NOMO-1 treated with DMSO at 0.1 percent for 48 hours (cell line): ENCODE measurements around the gene TTC38.
A peak's percentile ranks its signal among the peaks of the same experiment; 100 is the strongest.

ENCODE experiments used
- DNase-seq: peaks from one replicate; lab custom pipeline; 2025; ENCODE audit not compliant: unreplicated experiment; lab: John Stamatoyannopoulos, UW

Gene TTC38

DNA sequence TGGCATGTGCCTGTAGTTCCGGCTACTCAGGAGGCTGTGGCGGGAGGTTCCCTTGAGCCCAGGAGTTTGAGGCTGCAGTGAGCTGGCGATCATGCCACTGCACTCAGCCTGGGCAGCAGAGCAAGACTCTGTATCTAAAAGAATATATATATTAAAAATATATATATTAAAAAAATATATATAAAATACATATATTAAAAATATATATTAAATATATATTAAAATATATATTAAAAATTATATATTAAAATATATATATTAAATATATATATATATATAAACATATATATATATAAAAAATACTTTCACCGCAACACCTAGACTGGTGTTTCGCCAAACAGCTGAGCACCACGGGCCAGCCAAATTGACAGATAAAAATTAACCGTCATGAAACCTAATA, 8.8 kb downstream of the TTC38 start:
- no peak for DNase-seq

DNA sequence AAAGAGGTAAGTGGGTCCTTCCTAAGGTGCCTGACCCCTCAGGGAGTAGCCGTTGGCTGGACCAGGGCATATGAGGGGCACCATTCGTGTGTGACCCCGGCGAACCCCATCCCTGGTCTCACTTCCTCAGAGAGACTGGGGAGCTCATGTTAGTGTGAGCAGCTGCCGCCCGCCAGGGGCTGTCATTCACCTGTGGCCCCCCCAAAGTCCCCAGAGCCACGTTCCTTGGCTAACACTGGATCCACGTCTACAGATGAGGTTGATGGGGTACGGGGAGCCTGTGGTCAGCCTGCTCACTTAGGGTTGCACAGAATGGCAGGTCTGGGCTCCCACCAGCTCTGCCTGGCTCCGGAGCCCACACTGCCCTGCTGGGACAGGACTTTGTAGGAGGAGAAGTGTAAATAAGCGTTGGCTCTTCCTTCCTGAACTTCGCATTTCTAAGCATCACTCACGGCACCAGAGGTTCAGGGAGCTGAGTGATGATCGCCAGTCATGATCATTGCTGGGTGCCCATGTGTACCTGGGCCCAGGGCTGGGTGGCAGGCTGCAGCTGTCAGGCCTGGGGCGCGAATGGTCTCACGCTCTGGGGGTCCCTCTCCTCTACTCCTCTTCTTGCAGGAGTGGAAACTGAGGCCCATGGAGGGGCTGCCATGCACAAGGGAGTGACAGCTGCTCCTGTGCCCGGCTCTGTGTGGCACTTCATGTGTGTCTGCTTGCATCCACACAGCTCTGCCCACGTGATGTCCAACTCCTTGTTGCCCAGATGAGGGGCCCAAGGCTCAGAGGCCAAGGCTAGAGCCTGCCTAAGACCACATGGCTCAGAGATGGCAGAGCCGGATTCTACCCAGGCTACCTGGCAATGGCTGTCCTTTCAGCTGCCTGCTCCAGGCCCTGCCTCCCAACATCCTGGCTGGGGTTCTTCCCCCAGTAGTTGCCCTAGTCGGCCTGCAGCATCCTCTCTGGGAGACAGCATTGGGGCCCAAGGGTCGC, 11.1 kb downstream of the TTC38 start:
- no peak for DNase-seq

DNA sequence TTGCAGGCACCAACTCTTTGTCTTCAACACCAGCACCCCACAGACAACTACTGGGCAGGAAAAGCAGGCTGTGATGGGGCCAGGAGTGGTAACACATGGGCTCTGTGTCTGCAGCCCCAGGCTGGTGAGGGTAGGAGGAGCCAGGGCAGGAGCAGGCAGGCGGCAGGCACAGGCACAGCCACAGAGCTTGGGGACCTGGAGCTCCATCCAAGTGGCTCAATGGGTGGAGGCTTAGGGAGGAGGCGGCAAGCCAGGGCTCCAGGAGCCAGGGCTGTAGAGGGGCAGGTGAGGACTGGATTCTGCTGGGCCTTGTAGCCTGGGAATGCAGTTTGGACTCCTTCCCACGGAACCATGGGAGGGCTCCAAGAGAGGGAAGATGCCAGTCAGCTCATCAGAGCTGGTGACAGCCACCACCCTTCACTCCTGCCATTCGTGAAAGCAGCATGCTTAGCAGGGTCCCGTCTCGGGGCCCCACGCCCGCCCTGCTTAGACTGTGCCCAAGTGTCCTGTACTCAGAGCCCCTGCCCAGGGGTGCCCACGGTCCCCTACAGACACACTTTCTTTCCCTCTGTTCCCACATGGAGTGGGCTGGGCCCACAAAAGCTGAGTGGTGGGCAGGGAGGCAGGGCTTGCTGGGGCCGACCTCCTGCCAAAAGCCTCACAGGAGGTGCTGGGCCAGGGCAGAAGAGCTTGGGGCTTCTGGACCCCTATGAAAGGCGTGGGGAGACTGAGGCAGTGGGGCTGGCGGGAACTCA, 12.4 kb downstream of the TTC38 start:
- no peak for DNase-seq

DNA sequence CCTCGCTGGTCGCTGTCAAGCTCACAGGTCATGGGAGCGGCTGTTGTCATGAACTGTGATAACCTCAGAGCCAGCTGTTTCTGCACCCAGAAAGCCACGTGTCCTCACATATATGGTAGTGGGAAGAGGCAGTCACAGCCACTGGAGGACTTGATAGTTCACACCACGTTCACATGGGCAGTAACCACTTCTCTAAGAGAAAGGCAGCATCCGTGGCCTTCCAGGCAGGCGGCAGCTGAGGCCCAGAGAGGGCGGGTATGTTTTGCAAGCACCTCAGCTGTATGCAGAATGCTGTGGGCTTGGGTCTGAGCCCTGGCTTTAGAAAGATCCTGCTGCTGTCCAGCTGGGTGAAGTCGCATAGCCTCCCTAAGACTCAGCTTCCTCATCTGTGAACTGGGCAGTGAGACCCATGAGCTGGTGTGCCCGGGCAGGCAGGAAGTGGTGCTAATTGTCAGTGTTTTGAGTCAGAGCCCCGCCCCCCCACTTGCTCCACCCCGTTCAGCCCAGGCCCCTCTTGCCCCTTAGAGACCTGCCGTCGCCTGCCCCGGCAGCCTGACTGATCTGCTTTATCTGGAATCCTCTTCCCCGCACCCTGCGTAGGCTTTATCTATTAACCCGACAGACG, 13.3 kb downstream of the TTC38 start:
- no peak for DNase-seq

DNA sequence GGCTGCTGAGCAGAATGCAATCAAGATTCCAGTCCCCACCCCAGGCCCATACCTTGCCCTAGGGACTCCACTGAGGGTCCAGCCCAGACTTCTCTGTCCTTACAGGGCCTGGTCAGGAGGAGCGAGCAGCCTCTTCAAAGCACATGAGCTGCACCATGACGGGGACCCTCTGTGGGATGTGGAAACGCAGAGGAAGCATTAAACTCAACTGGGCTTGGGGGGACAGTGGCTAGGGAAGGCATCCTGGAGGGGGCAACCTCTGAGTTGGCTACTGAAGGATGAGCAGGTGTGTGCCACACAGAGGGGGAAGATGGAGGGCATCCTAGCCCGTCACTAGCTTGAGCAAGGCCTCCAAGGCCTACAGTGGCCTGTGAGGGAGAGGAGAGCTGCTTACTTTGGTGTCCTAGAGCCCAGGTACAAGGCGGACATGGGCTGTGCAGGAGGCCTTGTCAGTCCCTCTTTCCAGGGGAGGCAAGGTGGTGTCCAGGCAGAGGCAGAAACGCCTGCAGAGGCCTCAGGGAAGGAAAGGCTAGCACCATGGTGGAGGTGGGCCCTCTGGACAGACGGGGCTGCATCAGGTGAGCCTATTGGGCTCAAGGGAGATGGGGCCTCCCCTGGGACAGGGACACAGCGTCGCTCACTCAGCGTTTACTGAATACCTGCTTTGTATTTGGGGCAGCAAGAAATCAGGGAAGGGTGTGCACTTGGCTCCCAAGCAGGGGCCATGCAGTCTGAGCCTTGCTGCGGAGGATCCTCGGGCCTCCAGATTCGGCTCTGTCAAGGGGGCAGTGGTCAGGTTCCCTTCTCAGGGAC, 14.3 kb downstream of the TTC38 start:
- no peak for DNase-seq

DNA sequence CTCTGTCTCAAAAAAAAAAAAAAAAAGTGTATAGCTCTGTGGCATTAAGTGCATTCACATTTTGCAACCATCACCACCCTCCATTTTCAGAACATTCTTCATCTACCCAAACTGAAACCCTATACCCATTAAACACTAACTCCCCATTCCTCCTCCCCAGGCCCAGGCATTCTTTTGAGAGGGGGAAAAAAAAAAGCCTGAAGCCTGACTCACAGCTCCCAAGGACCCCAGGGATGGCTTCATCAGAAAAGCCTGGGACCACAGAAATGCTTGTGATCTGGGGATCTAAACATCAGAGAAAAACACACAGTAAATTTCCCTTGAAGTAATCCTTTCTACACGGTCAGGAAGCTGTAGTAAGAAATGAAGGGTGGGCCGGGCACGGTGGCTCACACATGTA, 18.2 kb downstream of the TTC38 start:
- no peak for DNase-seq

DNA sequence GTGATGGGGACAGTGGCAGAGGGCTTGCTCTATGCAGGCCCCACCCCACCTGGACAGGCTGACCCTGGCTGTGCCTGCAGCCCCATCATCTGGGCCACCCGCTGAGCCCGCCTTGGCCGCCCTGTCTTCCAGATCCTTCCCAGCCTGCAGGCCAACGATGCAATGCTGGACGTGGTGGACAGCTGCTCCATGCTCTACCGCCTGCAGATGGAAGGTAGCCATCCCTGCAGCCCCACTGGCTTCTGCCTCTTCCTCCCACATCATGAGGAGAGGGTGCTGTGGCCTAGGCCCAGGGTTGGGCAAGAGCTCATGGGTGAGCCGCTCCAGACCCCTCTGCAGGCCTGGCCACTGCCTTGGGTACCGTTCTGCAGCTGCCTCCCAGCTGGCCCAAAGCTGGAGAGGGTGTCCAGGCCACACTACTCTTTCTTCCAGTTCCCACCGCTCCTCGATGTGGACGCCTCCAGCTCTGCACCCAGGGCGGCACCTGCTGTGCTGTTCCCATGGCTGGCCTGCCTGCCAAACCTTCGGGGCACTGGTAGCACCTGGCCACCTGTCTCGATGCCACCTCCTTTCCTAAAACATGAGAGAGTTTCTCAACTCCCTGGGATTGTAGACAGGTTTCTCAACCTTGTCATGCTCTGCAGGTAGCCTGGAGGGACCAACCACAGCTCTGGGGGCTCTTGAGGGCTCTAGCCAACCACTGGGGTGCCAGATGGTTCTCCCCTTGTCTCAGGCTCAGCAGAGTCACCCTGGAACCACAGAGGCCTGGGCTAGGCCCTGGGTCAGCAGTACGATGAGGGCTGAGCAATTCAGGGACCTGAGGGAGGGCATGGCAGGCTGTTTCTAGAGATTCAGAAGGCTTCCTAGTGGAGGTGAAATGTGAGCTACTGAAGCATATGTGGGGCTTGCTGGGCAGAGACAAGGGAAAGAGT, 19.4 kb downstream of the TTC38 start:
- DNase-seq, result no peak

DNA sequence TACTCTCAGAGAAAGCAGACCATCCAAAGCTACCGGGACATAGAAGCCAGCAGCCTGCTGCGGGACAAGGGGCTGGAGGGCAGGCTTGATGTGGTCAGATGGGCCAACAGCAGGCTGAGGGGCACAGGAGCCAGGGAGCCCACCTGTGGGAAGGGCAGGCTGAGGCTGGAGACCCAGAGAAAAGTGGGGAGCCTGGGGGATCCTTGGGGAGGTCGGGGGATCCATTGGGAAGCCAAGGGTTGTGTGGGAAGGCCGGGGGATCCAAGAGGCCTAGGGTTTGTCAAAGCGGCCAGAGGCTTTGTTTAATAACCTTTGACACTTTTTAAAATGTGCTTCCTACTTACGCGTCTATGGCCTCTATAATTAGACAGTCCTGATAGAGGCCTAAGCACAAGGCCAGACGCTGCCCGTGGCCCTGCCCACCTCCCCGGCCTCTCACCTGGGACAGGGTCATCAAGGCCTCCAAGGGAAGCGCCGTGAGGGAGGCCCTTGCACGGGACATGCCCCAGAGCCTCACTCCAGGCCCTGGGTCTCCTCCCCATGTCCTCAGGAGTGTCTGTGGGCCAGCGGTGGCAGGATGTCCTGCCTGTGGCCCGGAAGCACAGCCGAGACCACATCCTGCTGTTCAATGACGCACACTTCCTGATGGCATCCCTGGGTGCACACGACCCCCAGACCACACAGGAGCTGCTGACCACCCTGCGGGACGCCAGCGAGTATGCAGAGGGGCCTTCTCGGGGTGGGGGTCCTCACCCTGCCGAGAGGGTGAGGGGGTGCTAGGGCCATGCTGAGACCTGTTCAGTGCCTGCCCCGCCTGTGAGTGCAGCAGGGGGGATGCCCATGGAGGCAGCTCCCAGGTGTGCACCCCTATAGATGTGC, 20.3 kb downstream of the TTC38 start:
- peak; percentile 54 for DNase-seq

DNA sequence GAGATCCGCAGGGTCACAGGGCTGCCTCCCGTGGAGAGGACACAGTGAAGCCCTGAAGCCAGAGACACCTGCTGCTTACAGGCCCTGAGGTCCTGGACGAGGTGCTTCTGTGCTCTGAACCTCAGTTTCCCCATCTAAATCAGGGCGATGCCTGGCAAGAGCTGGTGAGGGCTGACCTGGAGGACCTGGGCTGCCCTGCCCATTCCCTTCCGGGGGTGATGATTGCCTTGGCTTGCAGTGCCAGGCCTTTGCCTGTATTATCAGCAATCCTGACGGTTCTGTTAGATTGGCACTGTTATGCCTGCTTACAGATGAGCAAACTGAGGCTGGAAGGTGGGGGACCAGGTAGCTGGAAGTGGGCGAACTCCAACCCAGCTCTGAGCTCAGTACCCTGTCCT, 21.0 kb downstream of the TTC38 start:
- DNase-seq, result no peak

DNA sequence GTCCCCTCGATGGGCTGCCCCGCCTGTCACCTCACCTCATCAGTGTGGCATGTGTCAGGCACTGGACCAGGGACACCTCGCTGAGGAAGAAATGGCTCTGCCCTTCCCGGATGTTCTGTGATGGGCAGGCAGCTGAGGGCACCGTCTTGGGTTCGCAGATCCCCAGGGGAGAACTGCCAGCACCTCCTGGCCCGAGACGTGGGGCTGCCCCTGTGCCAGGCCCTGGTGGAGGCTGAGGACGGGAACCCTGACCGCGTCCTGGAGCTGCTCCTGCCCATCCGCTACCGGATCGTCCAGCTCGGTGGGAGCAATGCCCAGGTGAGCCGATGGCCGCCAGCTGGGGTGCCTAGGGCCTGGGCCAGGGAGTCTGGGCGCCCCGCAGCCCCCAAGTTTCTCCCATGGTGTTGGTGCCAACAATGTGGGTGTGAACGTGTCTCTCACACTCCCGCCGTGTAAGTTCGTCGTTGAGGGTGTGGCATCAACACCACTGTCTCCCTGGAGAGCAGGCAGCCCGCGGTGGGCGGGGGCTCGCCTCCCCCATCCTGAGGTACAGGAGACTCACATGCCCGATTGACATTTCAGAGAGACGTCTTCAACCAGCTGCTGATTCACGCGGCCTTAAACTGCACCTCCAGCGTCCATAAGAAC, 21.6 kb downstream of the TTC38 start:
- DNase-seq, result no peak

DNA sequence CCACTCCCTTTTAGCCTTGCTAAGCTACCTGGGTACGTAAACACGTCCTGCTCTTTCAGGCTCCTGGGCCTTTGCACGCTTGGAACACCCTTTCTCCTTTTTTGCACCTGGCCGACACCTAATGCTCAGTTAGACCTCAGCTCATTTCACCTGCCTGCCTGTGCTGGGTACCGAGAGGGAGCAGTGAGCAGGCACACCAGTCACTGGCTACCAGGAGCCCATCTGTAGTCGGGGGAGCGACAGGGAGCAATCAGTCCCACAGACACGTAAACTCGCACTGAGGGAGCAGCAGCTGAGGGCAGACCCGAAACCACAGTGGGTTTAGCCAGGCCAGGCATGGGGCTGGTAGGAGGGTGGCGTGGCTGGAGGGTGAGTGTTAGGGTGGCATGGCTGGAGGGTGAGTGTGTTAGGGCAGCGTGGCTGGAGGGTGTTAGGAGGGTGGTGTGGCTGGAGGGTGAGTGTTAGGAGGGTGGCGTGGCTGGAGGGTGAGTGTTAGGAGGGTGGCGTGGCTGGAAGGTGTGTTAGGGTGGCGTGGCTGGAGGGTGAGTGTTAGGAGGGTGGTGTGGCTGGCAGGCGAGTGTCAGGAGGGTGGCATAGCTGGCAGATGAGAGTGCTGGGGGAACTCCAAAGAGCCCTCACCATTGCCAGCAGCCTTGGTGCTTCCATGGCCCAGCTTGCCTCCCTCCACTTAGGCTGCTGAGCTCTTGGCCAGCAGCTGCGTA, 22.5 kb downstream of the TTC38 start:
- DNase-seq, result no peak

DNA sequence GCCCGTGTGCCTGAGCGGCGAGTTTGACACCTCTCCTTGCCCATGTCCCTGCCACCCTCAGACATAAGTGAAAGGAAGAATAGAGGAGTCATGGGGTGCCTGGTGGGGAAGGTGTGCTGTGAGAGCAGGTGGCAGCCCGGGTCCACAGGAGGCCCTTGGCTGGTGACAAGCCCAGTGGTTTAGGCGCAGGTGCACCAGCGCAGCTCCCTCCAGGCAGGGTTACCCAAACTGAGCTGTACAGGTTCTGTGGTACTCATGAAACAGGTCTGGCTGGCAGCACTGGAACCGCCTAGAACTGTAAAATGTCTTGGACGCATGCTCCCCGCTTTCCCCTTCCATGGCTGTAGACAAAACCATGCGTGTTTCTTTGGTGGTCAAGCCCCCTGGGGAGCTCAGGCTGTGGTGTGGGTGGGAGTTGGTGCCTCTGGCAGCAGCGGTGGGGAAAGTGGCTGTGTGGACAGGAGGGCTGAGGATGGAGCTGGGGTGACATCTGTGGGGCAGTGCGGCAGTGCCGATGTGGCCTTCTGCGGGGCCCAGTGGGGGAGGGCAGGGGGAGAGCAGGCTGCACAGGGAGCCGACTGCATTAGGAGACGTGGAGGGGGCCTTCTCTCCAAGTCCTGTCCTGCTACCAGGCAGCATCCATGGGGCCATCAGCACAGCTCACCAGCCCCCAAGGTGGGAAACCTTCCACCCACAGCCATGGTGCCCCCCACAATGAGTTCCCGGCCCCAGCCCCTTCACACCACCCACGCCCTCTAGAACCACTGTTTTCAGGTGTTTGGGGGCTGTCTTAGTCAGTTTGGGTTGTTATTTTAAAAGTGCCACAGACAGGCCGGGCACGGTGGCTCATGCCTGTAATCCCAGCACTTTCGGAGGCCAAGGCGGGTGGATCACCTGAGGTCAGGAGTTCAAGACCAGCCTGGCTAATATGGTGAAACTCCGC, 23.3 kb downstream of the TTC38 start:
- DNase-seq, result no peak

DNA sequence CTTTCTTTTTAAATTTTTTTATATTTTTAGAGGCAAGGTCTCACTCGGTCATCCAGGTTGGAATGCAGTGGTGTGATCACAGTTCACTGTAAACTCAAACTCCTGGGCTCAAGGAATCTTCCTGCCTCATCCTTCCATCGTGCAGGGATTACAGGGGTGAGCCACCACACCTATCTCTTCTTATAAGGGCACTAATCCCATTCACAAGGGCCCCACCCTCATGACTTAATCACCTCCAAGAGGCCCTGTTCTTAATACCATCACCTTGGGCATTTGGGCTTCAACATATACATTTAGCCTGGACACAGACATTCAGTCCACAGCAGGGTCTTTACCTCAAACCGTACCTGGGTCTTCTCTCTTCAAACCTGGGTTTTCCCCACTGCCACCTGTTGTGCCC, 24.4 kb downstream of the TTC38 start:
- DNase-seq, result no peak

DNA sequence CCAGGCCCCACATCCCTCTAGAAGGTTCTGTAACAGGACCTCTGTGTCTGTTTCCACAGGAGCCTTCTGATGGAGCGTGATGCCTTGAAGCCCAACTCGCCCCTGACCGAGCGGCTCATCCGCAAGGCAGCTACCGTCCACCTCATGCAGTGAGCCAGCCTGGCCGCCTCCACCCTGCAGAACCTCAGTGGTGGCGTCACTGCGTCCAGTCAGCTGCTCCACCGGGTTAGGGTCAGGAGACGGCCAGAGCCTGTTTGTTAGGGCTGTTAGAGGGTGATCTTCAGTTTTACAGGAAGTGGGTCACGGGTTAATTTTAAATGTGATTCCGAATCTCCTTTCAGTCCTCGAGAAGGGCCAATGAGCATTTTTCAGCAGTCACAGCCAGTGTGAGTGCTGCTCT, 24.9 kb downstream of the TTC38 start:
- no peak for DNase-seq

DNA sequence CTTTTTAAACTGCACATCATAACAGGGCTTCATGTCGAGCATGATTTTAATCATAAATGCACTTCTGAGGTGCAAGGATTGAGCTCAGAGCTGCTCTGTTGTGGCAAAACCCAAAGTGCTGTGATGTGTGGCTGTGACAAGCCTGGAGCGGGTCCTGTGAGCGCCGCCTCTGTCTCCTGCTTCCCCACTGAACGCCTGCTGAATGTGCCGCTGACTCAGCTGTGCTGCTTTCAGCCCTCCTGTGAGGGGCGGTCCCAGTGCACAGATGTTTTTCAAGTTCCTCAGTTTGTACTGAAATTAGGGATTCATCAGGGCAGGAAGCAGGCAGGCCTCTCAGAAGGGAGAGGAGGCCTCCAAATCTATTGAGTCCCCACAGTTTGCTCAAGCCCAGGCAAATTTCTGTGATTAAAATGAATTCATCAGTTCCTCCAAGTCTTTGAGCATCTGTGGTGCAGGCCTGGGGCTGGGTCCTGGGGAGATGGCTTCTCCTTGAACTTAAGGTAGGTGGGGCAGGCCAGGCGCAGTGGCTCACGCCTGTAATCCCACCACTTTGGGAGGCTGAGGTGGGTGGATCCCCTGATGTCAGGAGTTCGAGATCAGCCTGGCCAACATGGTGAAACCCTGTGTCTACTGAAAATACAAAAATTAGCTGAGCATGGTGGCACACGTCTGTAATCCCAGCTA, 25.9 kb downstream of the TTC38 start:
- no peak for DNase-seq

DNA sequence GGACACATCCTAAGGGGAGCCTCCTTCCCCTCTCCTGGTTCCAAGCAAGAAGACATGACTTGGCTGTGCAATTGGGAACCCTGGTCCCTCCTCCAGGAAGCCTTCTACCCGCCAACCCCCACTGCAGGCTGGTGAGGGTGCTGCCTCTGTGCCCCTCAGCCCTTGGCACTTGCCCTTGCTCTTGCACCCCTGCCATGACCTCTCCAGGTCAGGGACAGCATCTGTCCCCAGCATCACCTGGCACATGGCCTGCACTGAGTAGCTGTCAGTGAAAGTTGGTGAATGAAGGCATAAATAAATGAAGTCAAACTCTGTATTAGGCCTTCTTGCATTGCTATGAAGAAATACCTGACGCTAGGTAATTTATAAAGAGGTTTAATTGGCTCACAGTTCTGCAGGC, 27.0 kb downstream of the TTC38 start:
- DNase-seq, result no peak
